ENCODE data around the gene SERPINB10.

The SERPINB10 gene

GRCh38 chr18:63962137-63962536, 54.4 kb downstream of the SERPINB10 start:
- no peak overlapping the region for H3K27ac ChIP-seq
- no peak for TF ChIP-seq CTCF (IDR thresholded peaks at IDR 0.05)
- TF ChIP-seq ZFX (IDR thresholded peaks at IDR 0.05; ENCODE audit: borderline replicate concordance), result no peak

DNA sequence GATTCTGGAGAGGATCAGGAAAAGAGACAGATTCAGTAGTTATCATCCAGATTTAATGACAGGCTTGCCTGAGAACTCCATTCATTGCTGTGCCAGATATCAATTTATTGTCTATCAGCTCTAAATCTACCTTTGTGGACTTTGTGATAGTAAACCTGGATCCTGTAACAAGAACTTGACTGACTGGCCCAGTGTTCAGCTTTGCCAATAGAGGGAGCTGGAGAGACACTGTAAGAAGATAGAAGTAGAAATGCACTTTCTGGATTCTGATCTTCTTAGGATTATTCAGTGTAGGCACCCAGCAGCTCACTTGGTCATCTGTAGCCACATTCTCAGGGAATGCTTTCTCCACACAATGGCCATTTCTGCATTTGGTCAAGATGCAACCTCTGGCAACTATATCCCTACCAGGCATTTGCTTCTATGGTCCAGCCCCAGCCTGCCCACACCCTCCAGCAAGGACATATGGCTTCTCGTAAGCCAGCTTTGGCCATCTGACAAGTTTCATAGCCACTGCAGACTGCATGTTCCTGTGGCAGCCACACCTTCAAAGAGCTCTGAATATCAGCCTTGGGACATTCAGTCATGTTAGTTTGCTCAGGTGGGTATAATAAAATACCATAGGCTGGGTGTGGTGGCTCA, 56.0 kb downstream of the SERPINB10 start:
- TF ChIP-seq ZFX (IDR thresholded peaks at IDR 0.05; ENCODE audit: borderline replicate concordance), result no peak
- peak; percentile 90 for TF ChIP-seq CTCF (IDR thresholded peaks at IDR 0.05)
- H3K27ac ChIP-seq, result no peak overlapping the region

- TF ChIP-seq ZFX (IDR thresholded peaks at IDR 0.05; ENCODE audit: borderline replicate concordance) (no peak), CTCF (IDR thresholded peaks at IDR 0.05) (no peak)
- H3K27ac ChIP-seq, result no peak overlapping the region
Observed at GRCh38 chr18:63964908-63965307, 57.1 kb downstream of the SERPINB10 start.

GRCh38 chr18:63965716-63966330, 58.1 kb downstream of the SERPINB10 start:
- TF ChIP-seq CTCF (IDR thresholded peaks at IDR 0.05) (no peak), ZFX (IDR thresholded peaks at IDR 0.05; ENCODE audit: borderline replicate concordance) (no peak)
- no peak overlapping the region for H3K27ac ChIP-seq

DNA sequence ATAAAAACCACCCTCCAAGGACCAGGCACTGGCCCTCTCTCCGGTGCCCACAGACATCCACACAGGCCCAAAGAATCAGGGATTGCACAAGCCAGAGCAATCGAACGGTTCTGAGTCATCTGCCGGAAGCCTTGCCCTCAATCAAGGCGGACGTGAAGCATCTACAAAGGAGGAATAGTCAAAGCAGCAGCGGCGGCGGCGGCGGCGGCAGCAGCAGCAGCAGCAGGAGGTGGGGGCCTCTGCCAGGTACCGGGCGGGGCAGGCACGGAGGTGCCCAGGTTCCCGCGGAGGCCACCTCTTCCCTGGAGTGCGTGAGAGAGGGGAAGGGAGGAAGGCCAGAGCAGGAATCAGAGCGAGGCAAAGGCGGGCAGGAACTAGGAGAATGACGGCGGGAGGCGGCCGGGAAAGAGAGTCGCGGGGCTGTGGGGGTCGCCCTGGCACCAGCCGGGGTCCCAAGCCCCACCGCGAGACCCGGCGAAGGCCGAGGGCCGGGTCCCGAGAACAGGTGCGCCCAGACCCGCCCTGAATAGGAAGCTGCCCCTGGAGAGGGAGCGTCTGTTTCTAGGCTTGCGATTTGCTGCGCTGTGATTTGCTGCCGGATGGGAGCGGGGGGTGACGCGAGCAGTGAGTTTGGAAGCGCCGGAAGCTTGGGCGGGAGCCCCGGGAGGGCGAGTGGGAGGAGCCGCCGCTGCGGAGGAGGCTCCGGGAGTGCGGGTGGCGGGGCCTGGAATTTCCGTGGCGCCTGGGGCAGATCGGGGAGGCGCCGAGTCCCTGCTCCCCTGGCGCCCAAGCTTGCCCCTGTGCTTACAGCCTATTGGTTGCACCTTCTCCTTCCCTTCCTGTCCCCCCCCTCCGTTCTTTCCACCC, 62.4 kb downstream of the SERPINB10 start, which contains the start of gene SERPINB8:
Gene SERPINB8, plus strand, starts transcription at position 140 of the 867 bp plus-strand sequence. CDS start 8,228 bp downstream, outside the sequence.
- no peak for TF ChIP-seq CTCF (IDR thresholded peaks at IDR 0.05)
- TF ChIP-seq ZFX (IDR thresholded peaks at IDR 0.05; ENCODE audit: borderline replicate concordance), result no peak
- H3K27ac ChIP-seq, result peak within 1 kb of the TSS; percentile 91

DNA sequence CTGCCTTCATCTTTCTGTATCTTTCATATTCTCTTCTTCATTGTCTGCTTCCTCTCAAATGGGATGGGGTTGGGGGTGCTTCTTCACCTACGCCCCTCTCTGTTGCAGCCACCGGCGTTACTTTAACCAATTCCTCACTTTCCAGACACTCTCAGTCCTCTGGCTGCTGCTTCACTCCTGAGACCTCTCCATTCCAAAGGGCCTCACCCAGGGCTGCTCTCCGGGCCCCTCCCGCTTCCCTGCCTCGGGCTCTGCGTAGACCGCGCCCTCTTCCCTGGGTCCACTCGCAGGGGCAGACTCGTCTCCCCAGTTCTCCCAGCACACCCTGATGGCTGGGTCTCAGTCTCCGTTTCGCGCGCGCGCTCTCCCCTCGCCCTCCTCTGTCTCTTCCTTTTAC, 63.0 kb downstream of the SERPINB10 start:
- TF ChIP-seq ZFX (IDR thresholded peaks at IDR 0.05; ENCODE audit: borderline replicate concordance) (no peak), CTCF (IDR thresholded peaks at IDR 0.05) (no peak)
- peak overlapping the region; percentile 91 for H3K27ac ChIP-seq

Measured in 22Rv1 (cell line).